VCaP (cell line): ENCODE results near the gene HLCS.

Experiments used
- H3K27ac ChIP-seq: fragments of 450-650 bp; 2 replicates; pipeline ENCODE4 v1.5.1; 2017
- TF ChIP-seq, protein P1 (sequence below): fragments of 450-650 bp; conservative IDR thresholded peaks from 2 replicates; pipeline ENCODE4 v1.5.1; 2017; ENCODE audit warnings: mild to moderate bottlenecking, moderate library complexity

Gene HLCS

DNA sequence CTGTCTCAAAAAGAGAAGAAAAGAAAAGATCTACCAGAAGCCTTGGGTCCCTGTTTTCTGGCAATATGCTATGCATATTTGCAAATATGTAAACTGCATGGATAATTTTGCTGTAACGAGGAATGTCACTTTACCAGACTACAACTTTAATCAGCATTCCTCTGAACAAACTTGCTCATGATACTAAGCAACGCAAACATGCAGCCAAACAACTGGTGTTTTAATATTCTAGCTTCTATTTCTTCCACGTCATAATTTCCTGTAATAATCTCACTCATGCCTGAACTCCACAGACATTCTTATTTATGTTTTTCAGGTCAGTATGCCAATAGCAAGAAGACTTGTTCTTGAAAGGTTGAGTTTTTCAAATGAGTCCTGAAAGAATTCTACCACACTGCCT is 153.4 kb downstream of the HLCS start:
- H3K27ac ChIP-seq = no peak overlapping the region
- TF ChIP-seq, protein P1, sequence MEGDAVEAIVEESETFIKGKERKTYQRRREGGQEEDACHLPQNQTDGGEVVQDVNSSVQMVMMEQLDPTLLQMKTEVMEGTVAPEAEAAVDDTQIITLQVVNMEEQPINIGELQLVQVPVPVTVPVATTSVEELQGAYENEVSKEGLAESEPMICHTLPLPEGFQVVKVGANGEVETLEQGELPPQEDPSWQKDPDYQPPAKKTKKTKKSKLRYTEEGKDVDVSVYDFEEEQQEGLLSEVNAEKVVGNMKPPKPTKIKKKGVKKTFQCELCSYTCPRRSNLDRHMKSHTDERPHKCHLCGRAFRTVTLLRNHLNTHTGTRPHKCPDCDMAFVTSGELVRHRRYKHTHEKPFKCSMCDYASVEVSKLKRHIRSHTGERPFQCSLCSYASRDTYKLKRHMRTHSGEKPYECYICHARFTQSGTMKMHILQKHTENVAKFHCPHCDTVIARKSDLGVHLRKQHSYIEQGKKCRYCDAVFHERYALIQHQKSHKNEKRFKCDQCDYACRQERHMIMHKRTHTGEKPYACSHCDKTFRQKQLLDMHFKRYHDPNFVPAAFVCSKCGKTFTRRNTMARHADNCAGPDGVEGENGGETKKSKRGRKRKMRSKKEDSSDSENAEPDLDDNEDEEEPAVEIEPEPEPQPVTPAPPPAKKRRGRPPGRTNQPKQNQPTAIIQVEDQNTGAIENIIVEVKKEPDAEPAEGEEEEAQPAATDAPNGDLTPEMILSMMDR = no peak

DNA sequence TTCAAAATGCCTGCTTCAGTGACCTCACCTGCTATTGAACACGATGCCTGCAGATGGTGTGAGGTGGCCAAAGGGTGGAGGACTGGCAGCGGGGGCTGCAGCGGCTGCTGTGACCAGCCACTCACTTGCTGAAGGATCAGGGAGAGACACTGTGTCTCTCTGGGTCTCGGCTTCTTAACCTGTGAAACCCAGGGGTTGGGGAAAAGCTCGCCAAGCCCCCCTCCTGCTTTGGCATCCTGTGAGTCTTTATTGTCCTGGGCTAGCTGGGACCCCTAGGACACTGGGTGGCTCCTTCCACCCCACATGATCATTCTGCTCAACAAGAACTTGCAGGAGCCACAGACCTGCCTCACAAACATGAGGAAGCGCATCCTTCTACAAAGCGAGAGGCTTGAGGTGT is 154.7 kb downstream of the HLCS start:
- TF ChIP-seq, protein P1 = no peak
- no peak overlapping the region for H3K27ac ChIP-seq

DNA sequence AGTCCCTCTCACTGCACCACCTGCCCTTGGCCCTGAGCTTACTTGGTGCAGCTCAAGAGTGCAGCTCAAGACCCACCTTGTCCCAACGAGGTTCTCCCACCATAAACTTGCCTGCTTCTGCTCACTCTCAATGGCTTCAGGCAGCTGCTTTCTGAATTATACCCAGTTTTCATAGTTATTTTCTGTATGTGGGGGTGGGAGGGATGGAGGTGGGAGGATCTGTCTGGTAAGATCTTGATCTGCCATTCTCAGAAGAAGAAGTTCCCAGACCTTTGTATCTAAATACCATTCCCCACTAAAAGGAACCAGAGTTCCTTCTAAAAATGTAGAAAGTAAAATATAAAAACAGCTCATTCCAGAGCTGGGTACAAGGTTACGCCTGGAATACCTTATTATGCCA is 156.0 kb downstream of the HLCS start:
- TF ChIP-seq, protein P1 = no peak
- no peak overlapping the region for H3K27ac ChIP-seq

DNA sequence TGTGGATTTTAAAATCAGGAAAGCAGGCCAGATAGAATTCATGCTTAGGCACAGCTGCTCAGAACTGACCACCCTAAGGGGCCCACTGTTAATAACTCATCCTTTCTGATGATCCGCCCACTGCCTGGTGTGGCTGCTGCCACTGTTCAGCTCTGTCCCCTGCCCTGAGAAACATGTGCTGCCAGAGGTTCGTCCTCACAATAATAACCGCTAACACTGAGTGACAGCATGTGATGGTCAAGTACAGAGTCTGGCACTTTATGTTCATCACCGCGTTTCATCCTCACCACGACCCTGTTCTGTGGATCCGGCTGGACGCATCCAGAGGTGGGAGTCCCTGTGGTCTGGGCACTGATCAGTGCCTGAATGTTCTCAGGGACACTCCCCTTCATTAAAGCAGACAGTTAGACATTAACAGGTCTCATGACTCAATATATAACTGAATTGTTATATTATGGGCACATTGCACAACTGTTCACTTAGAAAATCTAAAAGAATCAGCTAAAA is 159.0 kb downstream of the HLCS start:
- TF ChIP-seq, protein P1 = no peak
- no peak overlapping the region for H3K27ac ChIP-seq

DNA sequence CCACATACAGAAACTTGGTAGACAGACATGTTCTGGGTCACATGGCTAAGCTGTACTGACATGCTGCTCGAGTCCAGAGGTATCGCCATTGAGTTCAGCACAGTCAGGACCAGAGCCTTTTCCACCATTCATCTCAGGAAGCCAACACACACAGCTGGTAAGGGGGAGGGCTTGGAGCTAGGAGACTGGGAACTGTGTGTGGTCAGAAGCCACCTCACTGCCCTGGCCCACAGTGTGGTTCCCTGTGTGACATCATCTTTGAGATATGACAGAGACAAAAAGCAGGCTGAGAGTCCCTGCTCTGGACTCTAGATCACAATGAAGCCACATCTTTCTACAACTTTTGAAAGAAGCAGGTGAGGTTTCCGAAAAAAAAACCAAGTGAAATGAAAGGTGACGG is 160.4 kb downstream of the HLCS start:
- TF ChIP-seq, protein P1 = no peak
- H3K27ac ChIP-seq = no peak overlapping the region

DNA sequence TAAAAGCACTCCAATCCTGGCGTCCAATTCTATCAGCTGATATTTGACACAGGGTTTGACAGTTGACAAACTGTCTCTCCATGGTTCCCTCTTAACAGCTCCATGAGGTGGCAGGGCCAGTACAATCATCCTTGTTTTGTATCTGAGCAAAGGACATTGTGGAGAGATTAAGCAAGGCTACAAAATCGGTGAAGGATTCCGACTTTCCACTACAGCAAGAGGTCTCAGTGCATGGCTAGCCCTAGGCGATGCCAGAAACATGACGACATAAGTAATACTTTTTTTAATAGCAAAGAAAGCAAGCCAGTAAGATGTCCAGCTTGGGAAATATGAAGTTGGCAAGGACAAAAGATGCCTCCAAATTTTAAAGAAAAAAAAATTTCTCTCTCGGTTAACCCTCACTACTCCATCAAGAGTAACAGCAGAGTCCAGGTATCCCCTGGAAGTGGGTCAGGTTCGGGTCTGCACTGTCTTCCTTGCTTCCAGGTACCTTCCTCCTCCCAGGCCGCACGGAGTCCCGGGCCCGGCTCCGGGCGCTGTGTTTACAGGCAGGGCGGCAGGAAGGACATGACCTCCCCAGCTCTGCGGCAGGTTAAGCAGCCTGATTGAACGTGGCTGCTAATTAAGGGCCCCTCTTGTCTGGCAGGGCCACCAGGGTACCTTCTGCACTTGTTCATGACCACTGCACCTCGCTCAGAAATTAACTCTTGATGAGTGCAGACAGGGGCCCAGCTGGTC is 161.4 kb downstream of the HLCS start:
- TF ChIP-seq, protein P1 = no peak
- H3K27ac ChIP-seq = no peak overlapping the region

DNA sequence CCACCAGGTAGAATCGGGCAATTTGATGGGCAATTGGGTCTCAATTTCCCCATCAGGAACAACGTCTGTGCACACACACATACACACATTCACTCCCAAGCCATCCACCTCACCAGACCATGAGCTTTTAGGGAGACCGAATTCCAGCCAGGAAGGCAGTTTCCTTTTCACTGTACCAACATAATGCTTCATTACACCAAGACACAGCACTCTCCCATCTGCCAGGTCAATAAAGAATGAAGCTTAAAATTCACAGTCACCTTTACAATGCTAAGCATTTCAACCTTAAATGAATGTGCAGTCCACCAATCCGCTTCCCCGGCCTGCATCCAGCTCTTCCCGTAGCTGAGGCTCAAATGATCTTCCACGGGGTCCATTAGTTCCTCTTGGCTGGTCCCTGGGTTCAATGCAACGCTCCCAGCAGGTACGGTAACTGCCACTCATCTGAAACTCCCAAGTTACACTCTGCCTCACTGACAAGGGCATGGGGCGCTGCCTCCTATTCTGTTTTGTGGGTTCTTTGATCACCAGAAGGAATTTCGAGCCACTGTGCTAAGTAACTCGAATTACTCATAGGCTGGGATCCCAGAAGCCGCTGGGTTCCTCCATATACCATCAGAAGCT is 162.5 kb downstream of the HLCS start:
- TF ChIP-seq, protein P1 = no peak
- no peak overlapping the region for H3K27ac ChIP-seq
